Activated T-helper 1 cell treated with anti-CD3 and anti-CD28 coated beads, Interleukin-12 subunit alpha, Interleukin-12 subunit beta, Interleukin-2, Interleukin-4 antibody, amounts not matched to agents 30 ng/mL and 10 ng/mL and 1 ng/mL, durations not matched to agents 14 hours and 24 hours and 36 hours (primary cell): ENCODE results near the gene LSM7. TPM values are rescaled to one million over a fixed set of nuclear protein-coding genes. Genes with fewer than 3 reads are reported as not detected.

Experiments used
- DNase-seq: peaks from one replicate; pipeline ENCODE4 v3.0.0; 2021; ENCODE audit warnings: low spot score
- H3K27ac Mint-ChIP-seq: one replicate; pipeline ENCODE4 v1.8.0; 2021; ENCODE audit warnings: mild to moderate bottlenecking, mixed read lengths
- H3K27me3 Mint-ChIP-seq: one replicate; pipeline ENCODE4 v1.8.0; 2022; ENCODE audit warnings: mild to moderate bottlenecking, moderate library complexity, mixed read lengths; ENCODE audit not compliant: insufficient read depth
- H3K36me3 Mint-ChIP-seq: one replicate; pipeline ENCODE4 v1.8.0; 2021; ENCODE audit warnings: low read depth, mixed read lengths
- H3K4me1 Mint-ChIP-seq: one replicate; pipeline ENCODE4 v1.8.0; 2021; ENCODE audit warnings: low read depth, mixed read lengths
- H3K4me3 Mint-ChIP-seq: one replicate; pipeline ENCODE4 v1.8.0; 2021; ENCODE audit warnings: mild to moderate bottlenecking, moderate library complexity, mixed read lengths
- H3K9me3 Mint-ChIP-seq: one replicate; pipeline ENCODE4 v1.8.0; 2021; ENCODE audit warnings: mixed read lengths
- intact Hi-C: fragments of 100-400 bp; cut with micrococcal nuclease; formaldehyde crosslinking; loops from one replicate; pipeline ENCODE4 v1.15.1; 2024
- total RNA-seq: library from RNA; stranded (reverse); gene quantifications from 2 replicates; pipeline ENCODE4 v1.2.3, GENCODE V29; 2022

Gene LSM7
- total RNA-seq, 1 donor from 2014 or later: 193 TPM

DNA sequence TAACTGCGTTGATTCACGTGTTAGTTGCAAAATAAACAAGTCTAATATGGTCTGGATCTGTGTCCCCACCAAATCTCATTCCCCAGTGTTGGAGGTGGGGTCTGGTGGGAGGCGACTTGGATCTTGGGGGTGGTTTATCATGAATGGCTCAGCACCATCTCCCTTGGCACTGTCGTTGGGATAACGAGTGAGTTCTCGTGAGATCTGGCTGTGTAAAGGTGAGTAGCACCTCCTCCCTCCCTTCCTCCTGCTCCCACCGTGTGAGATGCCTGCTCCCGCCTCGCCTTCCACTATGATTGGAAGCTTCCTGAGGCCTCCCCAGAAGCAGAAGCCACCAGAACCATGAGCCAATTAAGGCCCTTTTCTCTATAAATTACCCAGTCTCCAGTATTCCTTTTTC lies 51.2 kb downstream of the LSM7 start:
- DNase-seq: no peak
- H3K27me3 Mint-ChIP-seq: no peaks in the 10 kb centered on the region
- H3K4me3 Mint-ChIP-seq: no peak overlapping the region
- intact Hi-C loops: loop anchor here (10.0 kb wide), 1 partner anchor 338 kb away; no protein-coding TSS in a partner anchor
- H3K4me1 Mint-ChIP-seq: peaks cover 18% of the 10 kb centered on the region
- no peaks in the 10 kb centered on the region for H3K9me3 Mint-ChIP-seq
- peak overlapping the region; percentile 29 for H3K27ac Mint-ChIP-seq
- H3K36me3 Mint-ChIP-seq: peaks cover 22% of the 10 kb centered on the region

DNA sequence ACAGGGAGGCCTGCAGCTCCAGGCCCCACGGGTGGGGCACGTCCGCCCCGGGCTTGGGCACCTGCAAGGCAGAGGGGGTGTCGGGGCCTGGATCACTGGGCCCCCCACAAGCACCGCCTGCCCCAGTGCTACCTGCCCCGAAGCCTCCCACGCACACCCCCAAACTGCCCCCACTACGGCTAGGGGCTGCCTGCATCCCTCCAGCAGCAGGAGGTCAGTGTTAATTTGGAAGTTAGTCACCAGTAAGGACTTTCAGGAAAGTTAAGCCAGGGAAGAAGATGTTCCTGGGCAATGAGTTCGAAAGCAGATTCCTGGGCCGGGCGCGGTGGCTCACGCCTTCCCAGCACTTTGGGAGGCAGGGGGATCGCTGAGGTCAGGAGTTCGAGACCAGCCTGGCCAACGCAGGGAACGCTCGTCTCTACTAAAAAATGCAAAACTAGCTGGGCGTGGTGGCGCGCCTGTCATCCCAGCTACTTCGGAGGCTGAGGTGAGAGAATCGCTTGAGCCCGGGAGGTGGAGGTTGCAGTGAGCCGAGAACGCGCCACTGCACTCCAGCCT lies 51.9 kb downstream of the LSM7 start:
- no peak for DNase-seq
- H3K27me3 Mint-ChIP-seq: no peaks in the 10 kb centered on the region
- intact Hi-C loops: loop anchor here (10.0 kb wide), 1 partner anchor 338 kb away; no protein-coding TSS in a partner anchor

DNA sequence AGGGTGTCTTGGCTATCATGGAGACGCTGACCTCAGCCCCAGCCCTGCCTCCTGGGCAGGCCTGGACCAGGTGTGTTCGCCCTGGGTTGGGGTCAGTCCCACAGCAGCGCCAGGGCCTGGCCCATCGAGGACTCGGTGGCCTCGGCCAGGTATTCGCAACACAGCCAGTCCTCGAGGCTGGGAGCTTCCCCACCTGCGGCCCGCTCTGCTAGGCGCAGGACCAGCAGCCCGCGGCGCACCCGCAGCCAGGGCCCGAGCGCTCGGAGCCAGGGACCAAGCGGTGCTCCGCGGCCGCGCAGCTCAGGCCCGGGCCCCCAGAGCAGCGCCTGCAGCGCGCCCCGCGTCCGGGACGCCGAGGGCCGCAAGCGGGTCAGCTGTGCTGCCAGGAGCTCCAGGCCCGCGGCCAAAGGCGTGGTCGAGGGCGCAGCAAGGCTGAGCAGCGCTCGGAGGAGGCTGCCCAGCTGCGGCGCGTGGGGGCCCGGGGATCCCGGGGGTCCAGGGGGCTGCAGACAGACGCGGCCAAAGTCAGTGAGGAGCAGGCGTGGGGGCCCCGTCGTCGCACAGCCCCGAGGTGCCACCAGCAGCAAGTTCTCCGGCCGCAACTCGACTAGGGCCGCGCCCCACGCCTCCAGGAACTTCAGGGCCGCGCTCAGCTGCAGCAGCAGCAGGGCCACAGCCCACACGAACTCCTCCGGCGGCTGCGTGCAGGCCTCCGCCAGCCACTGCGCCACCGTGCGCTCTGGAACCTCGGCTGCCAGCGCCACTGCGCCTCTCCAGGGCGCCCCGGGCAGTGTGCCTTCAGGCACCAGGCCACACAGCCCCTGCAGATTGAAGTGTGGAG lies 52.6 kb downstream of the LSM7 start:
- H3K4me3 Mint-ChIP-seq: no peak overlapping the region

More for the DNA sequence above, 51.9 kb downstream of the LSM7 start:
- Mint-ChIP-seq H3K36me3 (peaks cover 26% of the 10 kb centered on the region), H3K4me1 (peaks cover 19% of the 10 kb centered on the region), H3K9me3 (no peaks in the 10 kb centered on the region), H3K4me3 (no peak overlapping the region), H3K27ac (peak overlapping the region; percentile 48)

DNA sequence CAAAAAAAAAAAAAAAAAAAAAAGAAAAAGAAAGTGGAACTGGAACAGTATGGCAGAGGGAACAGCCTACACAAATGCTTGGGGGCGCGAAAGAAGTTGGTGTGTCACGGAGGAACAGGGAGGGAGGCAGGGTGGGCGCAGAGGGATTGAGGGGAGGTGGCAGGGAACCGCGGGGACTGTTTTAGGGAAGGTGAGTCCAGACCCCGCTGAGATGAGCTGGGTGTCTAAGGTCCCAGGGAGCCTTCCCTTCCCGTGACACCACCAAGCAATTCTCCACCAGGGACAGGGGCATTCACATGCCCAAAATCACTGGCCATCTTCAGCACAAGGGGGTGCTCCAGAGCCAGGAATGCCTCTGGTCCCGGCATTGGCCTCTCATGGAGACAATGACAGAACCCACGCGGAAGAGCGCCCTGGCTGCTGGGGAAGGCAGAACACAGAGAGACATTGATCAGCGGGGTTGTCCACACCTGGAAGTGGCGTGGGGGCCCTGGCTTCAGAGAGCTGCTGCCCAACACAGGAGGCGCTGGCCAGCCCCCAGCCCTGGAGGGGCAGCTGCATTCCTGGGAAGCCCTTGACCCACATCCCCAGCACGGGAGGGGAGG lies 53.4 kb downstream of the LSM7 start:
- peak overlapping the region; percentile 30 for H3K4me3 Mint-ChIP-seq
- H3K27ac Mint-ChIP-seq: no peak overlapping the region
- peaks cover 3% of the 10 kb centered on the region for H3K27me3 Mint-ChIP-seq
- H3K4me1 Mint-ChIP-seq: peaks cover 21% of the 10 kb centered on the region
- no peak for DNase-seq
- H3K9me3 Mint-ChIP-seq: no peaks in the 10 kb centered on the region
- intact Hi-C loops: loop anchor here (5.0 to 10.0 kb wide), 2 partner anchors 178 to 340 kb away; partner anchors contain the start of genes IZUMO4 and MOB3A
- peaks cover 29% of the 10 kb centered on the region for H3K36me3 Mint-ChIP-seq

More for the DNA sequence above, 52.6 kb downstream of the LSM7 start:
- no peaks in the 10 kb centered on the region for H3K9me3 Mint-ChIP-seq
- DNase-seq: no peak
- peaks cover 3% of the 10 kb centered on the region for H3K27me3 Mint-ChIP-seq
- intact Hi-C loops: loop anchor here (10.0 kb wide), 1 partner anchor 339 kb away; no protein-coding TSS in a partner anchor
- peaks cover 29% of the 10 kb centered on the region for H3K36me3 Mint-ChIP-seq
- H3K27ac Mint-ChIP-seq: no peak overlapping the region
- H3K4me1 Mint-ChIP-seq: peaks cover 21% of the 10 kb centered on the region

DNA sequence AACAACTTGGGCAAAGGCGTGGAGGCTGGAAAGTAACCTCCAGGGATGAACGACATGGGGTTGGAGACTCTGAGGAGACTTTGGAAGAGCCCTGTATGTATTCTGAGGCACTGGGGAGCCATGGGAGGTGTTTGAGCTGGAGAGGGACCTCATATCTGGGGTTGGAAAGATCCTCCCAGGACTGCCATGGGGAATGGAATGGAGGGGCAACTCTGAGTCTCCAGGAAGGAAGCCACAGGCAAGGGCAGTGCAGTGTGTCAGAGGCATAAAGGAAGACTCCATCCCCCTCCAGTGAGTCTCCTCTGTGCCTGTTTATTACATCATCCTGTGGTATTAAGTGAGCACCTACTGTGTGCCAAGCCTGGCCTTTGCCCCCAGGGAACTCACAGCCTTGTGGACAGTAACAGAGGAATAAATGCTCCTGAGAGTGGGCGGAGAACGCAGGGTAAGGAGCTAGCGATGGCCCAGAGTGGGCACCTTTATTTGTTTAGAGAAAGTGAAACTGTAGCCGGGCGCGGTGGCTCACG lies 54.1 kb downstream of the LSM7 start:
- Mint-ChIP-seq H3K36me3 (peaks cover 29% of the 10 kb centered on the region), H3K4me3 (peak overlapping the region; percentile 69), H3K9me3 (no peaks in the 10 kb centered on the region), H3K4me1 (peaks cover 21% of the 10 kb centered on the region), H3K27ac (peak overlapping the region; percentile 53), H3K27me3 (peaks cover 3% of the 10 kb centered on the region)
- DNase-seq: no peak
- intact Hi-C loops: loop anchor here (5.0 to 10.0 kb wide), 2 partner anchors 177 to 341 kb away; partner anchors contain the start of genes IZUMO4 and MOB3A

DNA sequence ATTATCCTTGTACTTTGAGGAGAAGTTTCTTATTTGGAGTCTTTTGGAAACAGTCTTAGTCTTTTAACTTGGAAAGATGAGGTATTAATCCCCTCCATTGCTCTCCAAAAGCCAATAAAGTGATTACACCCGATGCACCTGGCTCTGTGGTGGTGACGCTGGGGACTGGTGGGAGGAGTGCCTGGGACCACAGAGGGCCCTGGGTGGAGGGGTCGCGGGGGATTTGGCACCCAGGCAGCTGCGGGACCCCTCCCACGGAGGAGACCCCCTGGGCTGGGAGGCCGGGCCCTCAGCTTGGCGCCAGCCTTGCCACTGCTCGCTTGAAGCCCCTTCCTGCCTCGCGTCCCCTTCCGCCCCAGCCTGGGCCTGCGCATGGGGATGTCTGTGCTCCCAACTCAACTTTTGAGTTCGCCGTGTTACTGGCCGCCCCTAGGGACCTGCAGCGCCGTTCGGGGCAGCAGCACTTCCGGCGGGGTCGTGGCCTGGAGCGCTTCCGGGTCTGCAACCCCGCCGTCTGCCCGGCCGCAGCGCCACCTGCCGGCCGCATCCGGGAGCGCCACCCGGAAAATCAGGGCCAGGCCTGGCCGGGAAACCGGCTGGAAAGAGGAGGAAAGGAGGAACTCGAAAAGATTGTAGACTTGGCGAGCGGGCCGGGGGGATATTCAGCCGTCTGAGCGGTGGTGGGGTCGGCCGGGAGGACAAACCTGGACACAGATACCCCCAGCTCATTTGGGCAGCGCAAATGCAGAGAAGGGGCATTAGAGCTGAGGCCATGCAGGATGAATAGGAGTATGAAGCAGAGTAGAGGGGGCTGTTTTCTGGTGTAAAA lies 54.8 kb downstream of the LSM7 start:
- H3K4me3 Mint-ChIP-seq: peak overlapping the region; percentile 69
- intact Hi-C loops: loop anchor here (1.0 to 10.0 kb wide), 5 partner anchors 21 to 341 kb away; partner anchors contain the start of genes IZUMO4, MOB3A, PLEKHJ1 and SF3A2
- peak overlapping the region; percentile 84 for H3K27ac Mint-ChIP-seq
- peak; percentile 79 for DNase-seq
- peaks cover 29% of the 10 kb centered on the region for H3K36me3 Mint-ChIP-seq
- H3K4me1 Mint-ChIP-seq: peaks cover 22% of the 10 kb centered on the region
- no peaks in the 10 kb centered on the region for H3K9me3 Mint-ChIP-seq
- H3K27me3 Mint-ChIP-seq: peaks cover 3% of the 10 kb centered on the region

Other genes with a start within 250 kb of the LSM7 start
- 161 and 167 TPM in 2 replicates for gene MOB3A, start 232.3 kb downstream of the LSM7 start, total RNA-seq
- 6.7 and 7.1 TPM in 2 replicates for gene IZUMO4, start 231.7 kb downstream of the LSM7 start, total RNA-seq
- gene AP3D1, start 177.0 kb downstream of the LSM7 start, total RNA-seq: 120 and 124 TPM in 2 replicates
- 119 and 128 TPM in 2 replicates for gene DOT1L, start 164.7 kb downstream of the LSM7 start, total RNA-seq
- gene PLEKHJ1, start 92.3 kb downstream of the LSM7 start, total RNA-seq: 67.5 and 68.2 TPM in 2 replicates
- gene SF3A2, start 91.8 kb downstream of the LSM7 start, total RNA-seq: 153 and 169 TPM in 2 replicates
- 2.2 and 4.5 TPM in 2 replicates for gene AMH, start 79.3 kb downstream of the LSM7 start, total RNA-seq
- gene JSRP1, start 72.2 kb downstream of the LSM7 start, total RNA-seq: 0.34 TPM in 1 of 2 replicates, not detected in the other
- 0.07 and 0.16 TPM in 2 replicates for gene PEAK3, start 46.4 kb downstream of the LSM7 start, total RNA-seq
- 0.18 and 0.24 TPM in 2 replicates for gene LINGO3, start 20.4 kb downstream of the LSM7 start, total RNA-seq
- gene SPPL2B, start 98 bp upstream of the LSM7 start, total RNA-seq: 71.2 and 71.4 TPM in 2 replicates
- not detected in 2 replicates for gene TMPRSS9, start 31.7 kb upstream of the LSM7 start, total RNA-seq
- 178 and 185 TPM in 2 replicates for gene TIMM13, start 99.0 kb upstream of the LSM7 start, total RNA-seq
- gene LMNB2, start 128.4 kb upstream of the LSM7 start, total RNA-seq: 109 and 116 TPM in 2 replicates
- gene GADD45B, start 147.5 kb upstream of the LSM7 start, total RNA-seq: 129 and 132 TPM in 2 replicates